ENCODE results near the gene B3GALT4.
"Not testable (repeated sequence)": the region's sequence is repeated elsewhere in the genome, so short reads cannot be mapped to it uniquely, and the experiment has no call there.

Gene B3GALT4

GRCh38 chr6:33250731-33251130, 26.2 kb upstream of the B3GALT4 start:
- TF ChIP-seq BHLHE40 (IDR thresholded peaks at IDR 0.05; ENCODE audit: borderline replicate concordance) (no peak), ARNT (IDR thresholded peaks at IDR 0.05) (no peak), CTBP1 (IDR thresholded peaks at IDR 0.05; ENCODE audit: borderline replicate concordance) (no peak), NFRKB (IDR thresholded peaks at IDR 0.05) (no peak), LEF1 (IDR thresholded peaks at IDR 0.05; ENCODE audit: borderline replicate concordance) (no peak), SP1 (IDR thresholded peaks at IDR 0.05) (no peak), HDGF (IDR thresholded peaks at IDR 0.05; ENCODE audit: borderline replicate concordance) (no peak), SUZ12 (IDR thresholded peaks at IDR 0.05) (no peak), FOXA1 (IDR thresholded peaks at IDR 0.05) (no peak), FOXK2 (IDR thresholded peaks at IDR 0.05) (no peak), TARDBP (IDR thresholded peaks at IDR 0.05) (no peak), ELF4 (IDR thresholded peaks at IDR 0.05) (no peak), L3MBTL2 (conservative IDR thresholded peaks at IDR 0.05) (no peak)
- TF ChIP-seq, protein P1, sequence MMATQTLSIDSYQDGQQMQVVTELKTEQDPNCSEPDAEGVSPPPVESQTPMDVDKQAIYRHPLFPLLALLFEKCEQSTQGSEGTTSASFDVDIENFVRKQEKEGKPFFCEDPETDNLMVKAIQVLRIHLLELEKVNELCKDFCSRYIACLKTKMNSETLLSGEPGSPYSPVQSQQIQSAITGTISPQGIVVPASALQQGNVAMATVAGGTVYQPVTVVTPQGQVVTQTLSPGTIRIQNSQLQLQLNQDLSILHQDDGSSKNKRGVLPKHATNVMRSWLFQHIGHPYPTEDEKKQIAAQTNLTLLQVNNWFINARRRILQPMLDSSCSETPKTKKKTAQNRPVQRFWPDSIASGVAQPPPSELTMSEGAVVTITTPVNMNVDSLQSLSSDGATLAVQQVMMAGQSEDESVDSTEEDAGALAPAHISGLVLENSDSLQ (IDR thresholded peaks at IDR 0.05) = no peak
- no peak for DNase-seq (ENCODE audit: extremely low spot score)
- ChIA-PET CTCF (interaction anchor here (1.5 kb wide), 1 partner anchor 26 kb away, joined by 3 read pairs; the partner anchor contains the start of gene B3GALT4), POLR2A (interaction anchor here (1.0 to 7.2 kb wide), 8 partner anchors 13 to 279 kb away, joined by 3 to 64 read pairs (median 22); partner anchors contain the start of genes B3GALT4, HSD17B8, RGL2 and RING1)

- ChIA-PET CTCF (interaction anchor here (0.6 kb wide), 1 partner anchor 124 kb away, joined by 4 read pairs; no protein-coding TSS in a partner anchor), POLR2A (interaction anchor here (3.9 to 7.2 kb wide), 4 partner anchors 19 to 280 kb away, joined by 25 to 64 read pairs (median 40); partner anchors contain the start of genes HSD17B8, RING1, RPS18 and VPS52)
- no peak for TF ChIP-seq LEF1 (IDR thresholded peaks at IDR 0.05; ENCODE audit: borderline replicate concordance)
- no peak for TF ChIP-seq FOXK2 (IDR thresholded peaks at IDR 0.05)
- no peak for TF ChIP-seq SUZ12 (IDR thresholded peaks at IDR 0.05)
- TF ChIP-seq, protein P1 (IDR thresholded peaks at IDR 0.05) = no peak
- no peak for TF ChIP-seq CTBP1 (IDR thresholded peaks at IDR 0.05; ENCODE audit: borderline replicate concordance)
- no peak for TF ChIP-seq NFRKB (IDR thresholded peaks at IDR 0.05)
- no peak for TF ChIP-seq HDGF (IDR thresholded peaks at IDR 0.05; ENCODE audit: borderline replicate concordance)
- TF ChIP-seq ZNF384 (IDR thresholded peaks at IDR 0.05) = no peak
- TF ChIP-seq SP1 (IDR thresholded peaks at IDR 0.05) = no peak
- no peak for DNase-seq (ENCODE audit: extremely low spot score)
Measured at GRCh38 chr6:33251395-33252012, 25.4 kb upstream of the B3GALT4 start.

GRCh38 chr6:33252759-33253158, 24.2 kb upstream of the B3GALT4 start:
- ChIA-PET POLR2A (interaction anchor here (6.9 kb wide), 1 partner anchor 18 kb away, joined by 54 read pairs; the partner anchor contains the start of genes RPS18 and VPS52), CTCF (no interaction called here)
- TF ChIP-seq SP1 (IDR thresholded peaks at IDR 0.05) = no peak
- no peak for TF ChIP-seq L3MBTL2 (conservative IDR thresholded peaks at IDR 0.05)
- TF ChIP-seq ARNT (IDR thresholded peaks at IDR 0.05) = no peak
- TF ChIP-seq BHLHE40 (IDR thresholded peaks at IDR 0.05; ENCODE audit: borderline replicate concordance) = no peak
- no peak for TF ChIP-seq LEF1 (IDR thresholded peaks at IDR 0.05; ENCODE audit: borderline replicate concordance)
- no peak for TF ChIP-seq FOXA1 (IDR thresholded peaks at IDR 0.05)
- TF ChIP-seq FOXM1 (IDR thresholded peaks at IDR 0.05; ENCODE audit: borderline replicate concordance) = no peak
- TF ChIP-seq, protein P1 (IDR thresholded peaks at IDR 0.05) = no peak
- TF ChIP-seq NFRKB (IDR thresholded peaks at IDR 0.05) = no peak
- TF ChIP-seq TARDBP (IDR thresholded peaks at IDR 0.05) = no peak
- no peak for TF ChIP-seq ZNF384 (IDR thresholded peaks at IDR 0.05)
- TF ChIP-seq SUZ12 (IDR thresholded peaks at IDR 0.05) = no peak
- TF ChIP-seq HDGF (IDR thresholded peaks at IDR 0.05; ENCODE audit: borderline replicate concordance) = no peak
- TF ChIP-seq FOXK2 (IDR thresholded peaks at IDR 0.05) = no peak
- no peak for TF ChIP-seq CTBP1 (IDR thresholded peaks at IDR 0.05; ENCODE audit: borderline replicate concordance)
- DNase-seq (ENCODE audit: extremely low spot score) = no peak

GRCh38 chr6:33254591-33254990, 22.3 kb upstream of the B3GALT4 start:
- POLR2A ChIA-PET = interaction anchor here (1.6 kb wide), 1 partner anchor 17 kb away, joined by 8 read pairs; the partner anchor contains the start of genes RPS18 and VPS52
- CTCF ChIA-PET = interaction anchor here (1.2 kb wide), 1 partner anchor 49 kb away, joined by 3 read pairs; no protein-coding TSS in a partner anchor
- TF ChIP-seq NFRKB (IDR thresholded peaks at IDR 0.05) (no peak), HDGF (IDR thresholded peaks at IDR 0.05; ENCODE audit: borderline replicate concordance) (no peak), FOXM1 (IDR thresholded peaks at IDR 0.05; ENCODE audit: borderline replicate concordance) (no peak), FOXK2 (IDR thresholded peaks at IDR 0.05) (no peak), FOXA1 (IDR thresholded peaks at IDR 0.05) (no peak), BHLHE40 (IDR thresholded peaks at IDR 0.05; ENCODE audit: borderline replicate concordance) (no peak), SUZ12 (IDR thresholded peaks at IDR 0.05) (no peak)
- TF ChIP-seq, protein P1 (IDR thresholded peaks at IDR 0.05) = no peak
- no peak for DNase-seq (ENCODE audit: extremely low spot score)

DNA sequence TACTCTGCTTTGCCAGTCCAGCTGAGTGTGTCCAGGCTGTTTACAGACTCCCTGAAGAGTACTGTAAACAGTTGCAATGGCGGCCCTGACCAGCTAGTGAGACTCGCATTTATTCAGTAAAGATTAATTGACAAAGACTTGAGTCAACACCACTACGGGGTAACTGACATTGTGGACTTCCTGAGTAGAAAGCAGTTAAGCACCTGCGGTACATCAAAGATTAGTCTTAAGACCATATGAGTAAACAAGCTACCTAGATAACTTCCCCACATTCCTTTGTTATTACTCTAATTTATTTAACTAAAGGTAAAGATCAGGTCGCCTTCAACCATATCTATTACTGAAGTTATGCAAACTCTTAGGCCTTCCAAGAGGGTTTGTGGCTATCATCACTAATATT, 17.9 kb upstream of the B3GALT4 start:
- no peak for DNase-seq (ENCODE audit: extremely low spot score)
- ChIA-PET CTCF (no interaction called here), POLR2A (interaction anchor here (2.0 kb wide), 1 partner anchor 12 kb away, joined by 7 read pairs; the partner anchor contains the start of genes RPS18 and VPS52)
- TF ChIP-seq CTBP1 (IDR thresholded peaks at IDR 0.05; ENCODE audit: borderline replicate concordance) (no peak), ELF4 (IDR thresholded peaks at IDR 0.05) (no peak), ARNT (IDR thresholded peaks at IDR 0.05) (no peak), FOXM1 (IDR thresholded peaks at IDR 0.05; ENCODE audit: borderline replicate concordance) (no peak), FOXA1 (IDR thresholded peaks at IDR 0.05) (no peak), LEF1 (IDR thresholded peaks at IDR 0.05; ENCODE audit: borderline replicate concordance) (no peak), L3MBTL2 (conservative IDR thresholded peaks at IDR 0.05) (no peak)

DNA sequence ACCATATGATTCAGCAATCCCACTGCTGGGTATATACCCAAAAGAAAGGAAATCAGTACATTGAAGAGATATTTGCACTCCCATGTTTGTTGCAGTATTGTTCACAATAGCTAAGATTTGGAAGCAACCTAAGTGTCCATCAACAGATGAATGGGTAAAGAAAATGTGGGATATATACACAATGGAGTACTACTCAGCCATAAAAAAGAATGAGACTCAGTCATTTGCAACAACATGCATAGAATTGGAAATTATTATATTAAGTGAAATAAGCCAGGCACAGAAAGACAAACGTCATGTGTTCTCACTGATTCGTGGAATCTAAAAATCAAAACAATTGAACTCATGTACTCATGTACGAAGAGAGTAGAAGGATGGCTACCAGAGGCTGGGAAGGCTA, 14.4 kb upstream of the B3GALT4 start:
- CTCF ChIA-PET; DNase-seq (ENCODE audit: extremely low spot score): not testable (repeated sequence)
- POLR2A ChIA-PET = interaction anchor here (1.1 to 4.9 kb wide), 4 partner anchors 9 to 18 kb away, joined by 3 to 32 read pairs (median 4); partner anchors contain the start of genes B3GALT4, RPS18 and VPS52

Measured in HEK293T (cell line).